WI38 (cell line): ENCODE results near the gene BEGAIN.

Source experiments
- H3K4me3 ChIP-seq: 2 replicates; pipeline ENCODE4 v1.5.1; 2011; ENCODE audit warnings: low read depth, mild to moderate bottlenecking, control low read depth, low read length
- TF ChIP-seq, protein P1 (sequence below): IDR thresholded peaks from 2 replicates; pipeline ENCODE4 v1.5.1; 2012; ENCODE audit warnings: low read depth, mild to moderate bottlenecking, control low read depth, low read length

BEGAIN gene, protein sequence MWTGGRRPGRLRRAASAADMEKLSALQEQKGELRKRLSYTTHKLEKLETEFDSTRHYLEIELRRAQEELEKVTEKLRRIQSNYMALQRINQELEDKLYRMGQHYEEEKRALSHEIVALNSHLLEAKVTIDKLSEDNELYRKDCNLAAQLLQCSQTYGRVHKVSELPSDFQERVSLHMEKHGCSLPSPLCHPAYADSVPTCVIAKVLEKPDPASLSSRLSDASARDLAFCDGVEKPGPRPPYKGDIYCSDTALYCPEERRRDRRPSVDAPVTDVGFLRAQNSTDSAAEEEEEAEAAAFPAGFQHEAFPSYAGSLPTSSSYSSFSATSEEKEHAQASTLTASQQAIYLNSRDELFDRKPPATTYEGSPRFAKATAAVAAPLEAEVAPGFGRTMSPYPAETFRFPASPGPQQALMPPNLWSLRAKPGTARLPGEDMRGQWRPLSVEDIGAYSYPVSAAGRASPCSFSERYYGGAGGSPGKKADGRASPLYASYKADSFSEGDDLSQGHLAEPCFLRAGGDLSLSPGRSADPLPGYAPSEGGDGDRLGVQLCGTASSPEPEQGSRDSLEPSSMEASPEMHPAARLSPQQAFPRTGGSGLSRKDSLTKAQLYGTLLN

GRCh38 chr14:100587086-100587762 lies at the start of gene BEGAIN:
Gene BEGAIN, minus strand, starts transcription at chr14:100587417. Its CDS starts 127 bp downstream, at chr14:100587290.
- peak within 1 kb of the TSS; percentile 17; the same call in 1 of the 2 replicates for H3K4me3 ChIP-seq
- TF ChIP-seq, protein P1, sequence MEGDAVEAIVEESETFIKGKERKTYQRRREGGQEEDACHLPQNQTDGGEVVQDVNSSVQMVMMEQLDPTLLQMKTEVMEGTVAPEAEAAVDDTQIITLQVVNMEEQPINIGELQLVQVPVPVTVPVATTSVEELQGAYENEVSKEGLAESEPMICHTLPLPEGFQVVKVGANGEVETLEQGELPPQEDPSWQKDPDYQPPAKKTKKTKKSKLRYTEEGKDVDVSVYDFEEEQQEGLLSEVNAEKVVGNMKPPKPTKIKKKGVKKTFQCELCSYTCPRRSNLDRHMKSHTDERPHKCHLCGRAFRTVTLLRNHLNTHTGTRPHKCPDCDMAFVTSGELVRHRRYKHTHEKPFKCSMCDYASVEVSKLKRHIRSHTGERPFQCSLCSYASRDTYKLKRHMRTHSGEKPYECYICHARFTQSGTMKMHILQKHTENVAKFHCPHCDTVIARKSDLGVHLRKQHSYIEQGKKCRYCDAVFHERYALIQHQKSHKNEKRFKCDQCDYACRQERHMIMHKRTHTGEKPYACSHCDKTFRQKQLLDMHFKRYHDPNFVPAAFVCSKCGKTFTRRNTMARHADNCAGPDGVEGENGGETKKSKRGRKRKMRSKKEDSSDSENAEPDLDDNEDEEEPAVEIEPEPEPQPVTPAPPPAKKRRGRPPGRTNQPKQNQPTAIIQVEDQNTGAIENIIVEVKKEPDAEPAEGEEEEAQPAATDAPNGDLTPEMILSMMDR = no peak

DNA sequence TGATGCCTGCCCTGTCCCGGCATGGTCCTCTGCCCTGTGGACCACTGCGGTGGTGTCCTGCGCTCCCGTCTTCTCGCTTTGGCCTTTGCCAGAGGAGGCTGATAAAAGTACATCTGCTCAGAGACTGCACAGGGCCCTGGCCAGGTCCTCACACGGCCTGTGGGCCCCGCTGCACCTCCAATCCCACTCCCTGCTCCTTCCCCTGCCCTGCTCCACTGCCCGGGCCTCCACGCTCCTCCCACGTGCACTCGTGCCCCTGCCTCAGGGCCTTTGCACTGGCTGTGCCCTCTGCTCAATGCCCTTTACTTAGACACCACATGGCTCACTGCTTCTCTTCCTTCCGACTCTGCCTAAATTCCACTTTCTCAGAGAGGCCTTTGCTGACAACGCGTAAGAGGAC lies 49.3 kb upstream of the BEGAIN start:
- TF ChIP-seq, protein P1 = no peak
- no peak overlapping the region for H3K4me3 ChIP-seq

DNA sequence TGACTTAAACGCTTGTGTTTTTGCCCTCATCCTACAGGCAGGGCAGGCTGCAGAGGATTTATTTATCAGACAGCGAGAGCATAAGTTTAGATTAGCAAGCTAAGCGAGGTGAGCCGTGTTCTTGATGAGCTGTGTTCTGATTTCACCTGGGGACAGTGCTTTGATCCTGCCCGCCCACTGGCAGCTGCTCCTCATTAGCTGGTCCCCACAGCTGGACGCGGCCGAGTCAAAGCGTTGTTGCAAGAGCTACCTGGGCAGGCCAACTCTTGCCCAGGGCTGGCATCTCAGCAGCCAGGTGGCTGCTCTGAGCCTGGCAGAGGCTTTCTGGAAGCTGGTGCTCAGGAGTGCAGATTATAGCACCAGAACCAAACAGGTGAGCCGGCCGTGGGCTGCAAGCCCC lies 46.8 kb upstream of the BEGAIN start:
- TF ChIP-seq, protein P1 = no peak
- no peak overlapping the region for H3K4me3 ChIP-seq

GRCh38 chr14:100633406-100633805 lies 46.2 kb upstream of the BEGAIN start:
- H3K4me3 ChIP-seq = no peak overlapping the region
- TF ChIP-seq, protein P1 = no peak

DNA sequence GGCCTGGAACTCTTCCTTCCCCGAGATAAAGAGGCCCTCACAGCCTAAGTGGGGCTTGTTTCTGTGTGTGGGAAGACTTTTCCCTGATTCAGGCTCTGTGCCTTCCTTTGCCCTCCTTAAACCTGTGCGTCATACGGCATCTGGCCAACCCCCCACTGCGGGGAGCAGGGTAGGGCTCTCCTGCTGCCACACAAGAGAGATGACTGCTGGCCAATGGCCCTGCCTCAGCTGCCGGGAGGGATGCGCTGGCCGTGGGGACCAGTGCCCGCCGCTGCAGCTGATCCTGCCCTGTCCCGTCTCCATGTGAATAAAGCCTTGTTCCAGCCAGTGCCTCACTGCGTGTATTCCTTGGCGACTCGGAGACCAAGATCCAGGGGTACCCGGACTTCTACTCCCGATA lies 42.5 kb upstream of the BEGAIN start:
- TF ChIP-seq, protein P1 = no peak
- H3K4me3 ChIP-seq = no peak overlapping the region

GRCh38 chr14:100629098-100629497 lies 41.9 kb upstream of the BEGAIN start:
- no peak overlapping the region for H3K4me3 ChIP-seq
- TF ChIP-seq, protein P1 = no peak
